ENCODE results near the gene GBA3.

The GBA3 gene

DNA sequence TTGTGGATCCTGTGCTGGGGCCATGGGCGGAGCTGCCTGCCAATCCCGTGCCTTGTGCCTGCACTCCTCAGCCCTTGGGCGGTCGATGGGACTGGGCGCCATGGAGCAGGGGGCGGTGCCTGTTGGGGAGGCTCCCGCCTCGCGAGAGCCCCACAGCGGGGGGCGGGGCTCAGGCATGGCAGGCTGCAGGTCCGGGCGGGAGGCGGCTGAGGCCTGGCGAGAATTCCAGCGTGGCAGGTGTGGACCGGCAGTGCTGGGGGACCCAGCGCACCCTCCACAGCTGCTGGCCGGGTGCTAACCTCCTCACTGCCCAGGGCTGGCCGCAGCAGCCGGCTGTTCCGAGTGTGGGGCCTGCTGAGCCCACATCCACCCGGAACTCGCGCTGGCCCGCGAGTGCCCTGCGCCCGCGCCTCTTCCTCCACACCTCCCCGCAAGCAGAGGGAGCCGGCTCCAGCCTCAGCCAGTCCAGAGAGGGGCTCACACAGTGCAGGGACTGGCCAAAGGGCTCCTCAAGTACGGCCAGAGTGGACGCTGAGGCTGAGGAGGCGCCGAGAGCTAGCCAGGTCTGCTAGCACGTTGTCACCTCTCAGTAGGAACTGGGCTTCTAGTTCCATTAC lies 85.9 kb downstream of the GBA3 start:
- DNase-seq (ENCODE audit: low read depth in 1 of 2, low spot score in 1 of 2), result no peak

DNA sequence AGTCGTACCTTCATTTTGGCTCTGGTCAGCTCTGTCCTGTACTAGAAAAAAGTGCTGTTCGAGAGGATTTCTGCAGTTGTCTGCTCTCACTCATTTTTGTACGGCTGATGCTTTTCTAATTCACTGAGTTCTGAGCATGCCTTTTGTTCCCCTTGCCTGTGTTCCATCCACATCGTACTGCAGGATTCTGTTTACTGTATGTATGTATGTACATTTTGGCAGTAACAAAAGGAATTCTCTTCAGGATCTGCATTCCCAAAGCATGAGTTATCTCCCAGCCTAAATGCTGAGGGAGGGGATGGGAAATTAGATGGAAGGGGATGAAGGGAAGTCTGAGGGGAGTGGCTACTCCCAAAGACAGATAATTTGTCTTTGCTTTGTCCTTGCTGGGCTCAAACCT lies 87.6 kb downstream of the GBA3 start:
- DNase-seq (ENCODE audit: low read depth in 1 of 2, low spot score in 1 of 2), result no peak

DNA sequence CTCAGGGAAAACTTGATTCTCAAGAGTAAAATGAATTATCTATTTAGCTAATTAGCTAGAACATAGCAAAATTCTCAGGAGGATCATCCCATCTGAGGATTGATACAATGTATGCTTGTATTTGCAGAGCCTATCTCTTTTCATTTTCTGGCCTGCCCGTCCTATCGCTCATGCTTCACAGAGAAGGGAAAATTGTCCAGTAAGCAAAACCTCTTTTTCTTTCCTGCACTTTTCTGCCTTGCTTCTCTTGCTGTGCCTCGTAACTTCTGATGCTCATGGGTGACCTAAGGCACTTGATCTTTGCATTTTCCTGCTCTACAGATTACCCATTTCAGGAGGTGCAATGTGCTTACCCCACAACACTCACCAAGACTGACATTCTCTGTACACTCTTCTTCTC lies 88.1 kb downstream of the GBA3 start:
- no peak for DNase-seq (ENCODE audit: low read depth in 1 of 2, low spot score in 1 of 2)

DNA sequence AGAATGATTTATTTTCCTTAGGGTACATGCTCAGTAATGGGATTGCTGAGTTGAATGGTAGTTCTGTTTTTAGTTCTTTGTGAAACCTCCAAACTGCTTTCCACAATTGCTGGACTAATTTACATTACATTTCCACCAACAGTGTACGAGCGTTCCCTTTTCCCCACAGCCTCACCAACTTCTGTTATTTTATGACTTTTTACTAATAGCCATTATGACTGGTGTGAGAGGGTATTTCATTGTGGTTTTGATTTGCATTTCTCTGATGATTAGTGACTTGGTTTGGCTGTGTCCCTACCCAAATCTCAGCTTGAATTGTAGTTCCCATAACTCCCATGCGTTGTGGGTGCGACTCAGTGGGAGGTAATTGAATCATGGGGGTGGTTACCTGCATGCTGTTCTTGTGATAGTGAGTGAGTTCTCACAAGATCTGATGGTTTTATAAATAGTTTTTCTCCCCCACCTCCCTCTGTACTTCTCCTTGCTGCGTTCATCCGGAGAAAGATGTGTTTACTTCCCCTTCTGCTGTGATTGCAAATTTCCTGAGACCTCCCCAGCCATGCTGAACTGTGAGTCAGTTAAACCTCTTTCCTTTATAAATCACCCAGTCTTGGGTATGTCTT lies 95.1 kb downstream of the GBA3 start:
- no peak for DNase-seq (ENCODE audit: low read depth in 1 of 2, low spot score in 1 of 2)

DNA sequence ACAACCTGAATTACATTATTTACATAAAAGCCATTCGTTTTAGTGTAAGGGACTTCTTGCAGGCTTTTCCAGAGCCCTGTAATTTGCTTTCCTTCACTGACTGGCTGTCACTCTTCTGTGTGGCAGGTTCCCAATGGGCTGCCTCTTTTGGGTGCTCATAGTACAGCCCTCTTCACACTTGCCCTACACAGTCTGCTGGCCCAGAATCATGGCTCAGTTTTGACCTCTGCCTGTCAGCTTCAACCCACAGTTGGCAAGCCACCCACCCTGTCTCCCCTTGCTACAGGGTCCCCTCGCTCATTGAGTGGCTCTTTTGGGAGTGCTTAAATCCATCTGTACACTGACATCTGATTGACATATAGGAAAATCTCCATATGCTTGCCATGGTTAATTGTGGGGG lies 97.9 kb downstream of the GBA3 start:
- DNase-seq (ENCODE audit: low read depth in 1 of 2, low spot score in 1 of 2), result no peak

DNA sequence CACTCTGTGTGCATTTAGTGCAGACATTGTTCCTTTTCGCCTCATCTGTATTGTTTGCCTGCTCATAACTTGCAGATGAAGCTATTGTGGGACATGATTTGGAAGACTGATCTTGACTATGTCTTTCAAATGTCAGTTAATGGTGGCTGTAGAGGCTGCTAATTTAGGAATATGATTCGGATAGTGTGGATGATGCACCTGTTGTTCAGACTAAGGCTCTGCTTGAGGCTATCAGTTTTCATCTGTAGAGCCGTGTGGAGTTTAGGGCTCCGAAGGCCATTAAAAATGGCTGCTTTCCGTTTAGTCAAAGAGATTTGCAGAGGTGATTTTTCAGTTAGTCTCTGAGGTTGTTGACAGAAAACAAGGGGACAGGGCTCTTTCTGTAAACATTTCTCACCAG lies 102.0 kb downstream of the GBA3 start:
- no peak for DNase-seq (ENCODE audit: low read depth in 1 of 2, low spot score in 1 of 2)

DNA sequence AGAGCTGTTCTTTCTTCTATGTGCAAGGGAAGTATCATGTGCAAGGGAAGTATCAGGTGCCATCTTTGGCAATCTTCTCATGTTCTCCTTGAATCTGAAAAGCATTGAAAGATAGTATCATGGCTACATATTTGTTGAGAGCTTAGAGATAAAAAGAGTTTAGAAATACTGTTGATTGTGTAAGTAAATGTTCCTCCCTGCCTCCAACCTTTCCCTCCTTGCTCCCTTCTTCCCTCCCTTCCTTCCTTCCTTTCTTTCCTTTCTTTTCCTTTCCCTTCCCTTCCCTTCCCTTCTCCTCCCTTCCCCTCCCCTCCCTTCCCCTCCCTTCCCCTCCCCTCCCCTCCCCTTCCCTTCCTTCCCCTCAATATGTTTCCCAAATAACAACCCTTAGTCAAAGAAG lies 108.7 kb downstream of the GBA3 start:
- no peak for DNase-seq (ENCODE audit: low read depth in 1 of 2, low spot score in 1 of 2)

DNA sequence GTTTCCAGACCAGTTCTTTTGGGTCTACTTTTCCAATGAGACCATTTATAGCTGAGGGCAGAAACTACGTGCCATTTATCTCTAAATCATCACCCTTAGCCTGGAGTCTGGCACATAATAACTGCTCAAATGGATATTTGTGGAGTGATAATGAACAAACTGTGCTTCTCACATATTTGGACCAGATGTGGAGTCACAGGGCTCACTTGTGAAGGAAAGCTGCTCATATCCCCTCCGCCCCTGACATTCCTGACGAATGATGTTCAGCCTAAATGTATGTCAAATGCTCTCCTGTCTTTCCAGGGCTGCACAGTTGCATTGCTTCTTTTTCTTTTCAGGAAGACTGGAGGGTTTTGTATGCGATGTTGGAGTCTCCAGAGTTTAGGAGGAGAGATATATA lies 110.1 kb downstream of the GBA3 start:
- DNase-seq (ENCODE audit: low read depth in 1 of 2, low spot score in 1 of 2), result no peak

DNA sequence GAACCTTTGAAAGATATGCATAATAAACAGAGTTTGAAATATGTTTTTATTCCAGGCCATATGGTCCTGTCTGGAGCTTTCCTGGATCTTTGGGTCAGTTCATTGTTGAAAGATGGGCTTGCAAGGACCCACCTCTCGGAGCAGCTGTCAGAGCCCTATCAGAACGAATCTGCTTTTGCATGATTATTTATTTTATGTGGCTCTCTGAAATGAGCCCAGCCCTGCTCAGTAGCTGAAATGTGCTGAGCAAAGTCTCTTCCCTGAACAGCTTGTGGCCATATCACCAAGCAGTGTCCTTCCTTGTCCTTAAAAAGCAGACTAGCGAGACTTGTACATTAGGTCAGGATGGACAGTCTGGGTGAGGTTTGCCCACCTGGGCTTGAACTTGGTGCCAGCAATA lies 110.8 kb downstream of the GBA3 start:
- DNase-seq (ENCODE audit: low read depth in 1 of 2, low spot score in 1 of 2), result no peak

DNA sequence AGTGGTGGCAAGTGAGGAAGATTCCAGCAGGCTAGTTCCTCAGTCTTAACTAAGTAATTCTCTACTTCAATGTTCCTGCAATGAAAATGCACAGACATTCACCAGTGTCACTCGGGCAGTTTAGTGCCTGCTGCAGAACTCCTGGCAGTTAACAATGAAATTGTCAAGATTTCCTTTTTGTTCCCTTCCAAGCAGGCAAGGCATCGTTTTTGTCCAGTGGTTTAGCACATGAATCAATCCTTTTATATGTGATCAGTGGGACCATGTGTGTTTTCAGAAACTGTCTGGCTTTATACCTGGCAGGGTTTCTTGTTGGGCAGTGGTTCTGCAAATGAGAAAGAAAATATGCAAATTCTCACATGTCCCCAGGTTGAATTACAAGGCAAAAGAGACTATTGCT lies 122.2 kb downstream of the GBA3 start:
- DNase-seq (ENCODE audit: low read depth in 1 of 2, low spot score in 1 of 2), result no peak

DNA sequence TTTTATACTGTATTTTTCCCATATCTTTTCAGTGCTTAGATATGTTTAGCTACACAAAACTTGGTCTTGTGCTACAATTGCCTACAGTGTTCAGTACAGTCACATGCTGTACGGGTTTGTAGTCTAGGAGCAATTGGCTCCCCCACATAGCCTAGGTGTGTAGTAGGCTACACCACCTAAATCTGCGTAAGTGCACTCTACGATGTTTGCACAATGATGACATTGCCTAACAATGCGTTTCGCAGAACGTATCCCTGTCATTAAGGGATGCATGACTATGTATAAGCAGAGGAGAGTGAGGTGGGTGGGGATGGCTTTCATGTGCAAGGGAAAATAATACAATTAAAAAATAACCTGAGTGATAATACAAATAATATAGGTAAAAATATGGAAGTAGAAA lies 131.4 kb downstream of the GBA3 start:
- no peak for DNase-seq (ENCODE audit: low read depth in 1 of 2, low spot score in 1 of 2)

DNA sequence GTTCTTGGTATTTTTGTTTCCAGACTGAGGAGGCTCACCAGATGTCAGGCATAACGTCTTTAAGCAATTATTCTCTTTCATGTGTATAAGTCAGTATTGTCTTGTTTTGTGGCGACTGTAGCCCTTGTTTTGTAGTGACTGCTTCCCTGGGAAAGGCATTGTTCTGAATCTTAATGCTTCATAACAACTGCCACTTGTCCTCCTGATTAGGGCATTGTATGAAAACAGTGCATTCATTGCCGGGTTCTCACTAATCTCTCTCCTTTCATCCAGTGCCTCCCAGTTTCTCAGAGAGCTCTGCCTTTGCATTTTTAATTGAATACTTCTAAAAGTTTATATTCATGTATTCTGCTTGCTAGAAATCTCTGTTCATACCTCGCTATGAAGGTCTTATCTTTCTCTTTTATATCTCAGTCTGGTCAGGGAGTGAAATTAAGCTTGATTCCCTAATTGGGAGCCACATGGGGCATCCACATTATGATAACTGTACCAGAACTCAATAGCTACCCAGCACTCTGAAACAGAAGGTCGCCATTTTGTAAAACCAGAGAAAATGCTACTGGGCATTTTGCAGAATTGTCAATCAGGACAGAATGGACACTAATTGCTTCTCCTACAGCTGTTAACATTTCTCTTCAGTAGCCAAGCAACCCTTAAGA lies 149.8 kb downstream of the GBA3 start:
- DNase-seq (ENCODE audit: low read depth in 1 of 2, low spot score in 1 of 2), result no peak

DNA sequence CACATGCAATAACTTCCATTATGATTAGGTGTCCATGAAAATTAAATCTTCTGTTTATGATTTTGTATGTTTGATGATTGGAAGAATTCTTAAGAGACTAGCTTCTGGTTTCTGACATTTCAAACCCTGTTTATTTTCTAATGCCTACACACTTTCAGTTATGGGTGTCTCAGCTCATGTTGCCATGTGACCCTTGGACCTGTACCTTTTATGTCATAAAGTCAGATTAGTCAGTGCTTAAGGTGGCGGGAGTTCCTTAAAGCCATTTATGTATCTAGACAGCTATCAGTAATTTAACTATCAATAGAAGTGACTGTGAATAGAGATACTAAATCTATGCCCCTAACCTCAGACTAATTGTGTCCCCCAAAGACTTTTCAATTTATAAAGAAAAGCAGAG lies 155.6 kb downstream of the GBA3 start:
- no peak for DNase-seq (ENCODE audit: low read depth in 1 of 2, low spot score in 1 of 2)

DNA sequence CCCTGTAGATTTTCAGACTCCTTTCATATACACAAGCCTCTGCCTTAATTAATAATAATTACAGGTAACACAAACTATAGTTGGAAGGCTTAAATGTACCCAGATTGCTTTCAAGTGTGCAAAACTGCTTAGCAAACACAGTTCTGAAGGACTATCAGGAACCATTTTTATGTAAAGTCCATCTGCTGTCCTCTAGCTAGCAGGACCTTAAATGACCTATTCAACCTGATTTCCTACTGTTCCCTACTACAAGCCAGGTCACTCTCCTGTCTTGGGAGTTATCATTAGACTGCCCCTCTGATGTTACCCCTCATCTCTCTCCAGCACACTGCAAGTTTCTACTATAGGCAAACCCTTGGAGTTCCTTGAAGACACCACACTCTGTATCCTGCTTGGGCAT lies 157.3 kb downstream of the GBA3 start:
- DNase-seq (ENCODE audit: low read depth in 1 of 2, low spot score in 1 of 2), result no peak

DNA sequence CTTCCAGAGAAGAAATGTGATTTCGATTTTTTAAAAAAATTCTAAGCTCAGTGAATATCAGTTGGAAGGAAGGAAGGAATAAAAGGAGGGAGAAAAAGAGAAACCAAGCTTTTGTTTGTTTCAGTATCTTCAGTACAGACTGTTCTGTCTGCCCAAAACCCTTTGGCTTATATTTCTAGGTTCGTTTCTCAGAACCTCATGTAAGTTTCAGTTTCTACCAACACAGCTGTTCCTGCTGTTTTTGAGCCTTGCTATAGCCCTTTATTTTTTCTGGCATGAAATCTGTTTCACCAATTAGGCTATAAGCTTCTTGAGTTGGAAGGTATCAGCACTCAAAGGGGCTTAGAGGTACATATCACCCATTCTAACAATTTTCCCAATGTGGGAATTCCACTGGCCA lies 157.9 kb downstream of the GBA3 start:
- DNase-seq (ENCODE audit: low read depth in 1 of 2, low spot score in 1 of 2), result no peak

DNA sequence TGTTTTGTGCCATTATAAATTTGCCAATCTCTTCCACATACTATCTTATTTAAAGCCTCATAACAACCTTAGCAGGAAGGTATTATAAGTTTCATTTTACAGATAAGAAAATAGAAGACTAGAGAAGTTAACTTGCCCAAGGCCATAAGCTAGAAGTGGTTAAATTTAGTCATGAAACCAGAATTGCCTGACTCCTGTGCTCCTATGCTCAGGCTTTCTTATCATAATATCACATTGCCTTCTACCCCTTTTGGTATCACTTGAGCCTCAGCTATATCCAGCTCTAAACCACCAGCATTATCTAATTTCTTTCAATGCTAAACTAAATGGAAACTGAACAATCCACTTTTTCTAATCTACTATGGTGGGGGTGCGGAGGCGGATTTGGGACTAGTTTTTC lies 164.7 kb downstream of the GBA3 start:
- DNase-seq (ENCODE audit: low read depth in 1 of 2, low spot score in 1 of 2), result no peak

DNA sequence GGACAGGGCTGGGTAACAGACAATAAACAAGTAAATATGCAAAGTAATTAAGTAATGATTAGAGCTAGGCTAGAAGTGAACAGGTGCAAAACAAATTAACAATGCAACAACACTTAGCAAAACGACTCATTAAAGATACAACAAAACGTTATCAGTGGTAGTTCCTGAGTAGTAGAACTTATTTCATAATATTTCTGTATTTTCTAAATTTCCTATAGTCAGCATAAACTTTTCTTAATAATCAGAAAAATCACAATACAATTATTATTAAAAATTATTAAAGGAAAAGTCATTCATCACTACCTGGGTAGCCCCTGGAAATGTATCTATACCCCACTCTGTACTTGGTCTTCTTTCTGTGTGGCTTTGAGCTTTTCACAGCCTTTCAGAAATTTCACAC lies 166.6 kb downstream of the GBA3 start:
- DNase-seq (ENCODE audit: low read depth in 1 of 2, low spot score in 1 of 2), result no peak

Data from activated T-helper 1 cell treated with anti-CD3 and anti-CD28 coated beads, Interleukin-2, amount 50 U/mL, for 16 hours (primary cell).